ENCODE measurements around the gene MCAM. TPM values are rescaled to one million over a fixed set of nuclear protein-coding genes. Genes with fewer than 3 reads are reported as not detected.

Gene MCAM
- total and polyA plus RNA-seq, 7 experiments from 2014 or later, result 0.08 to 5.1 (median 0.60) TPM; not detected in 1

GRCh38 chr11:119334174-119334930, 17.4 kb upstream of the MCAM start, which contains the start of gene RNF26:
RNF26 (plus strand) TSS chr11:119334527; CDS start chr11:119335123, 596 bp downstream.
- no peaks in the 10 kb centered on the region for H3K9me3 ChIP-seq (ENCODE audit: control insufficient read depth in 2 of 3, low read length in 3 of 3)

GRCh38 chr11:119332111-119332765, 15.3 kb upstream of the MCAM start:
- intact Hi-C loops (cut with micrococcal nuclease), result no loop called here
- ATAC-seq (no peak), DNase-seq (no peak)
- Mint-ChIP-seq H3K27ac (peak overlapping the region in 4 of 9 donors; percentile 75 to 99 (median 84)), H3K36me3 (peaks cover 0 to 6% (median 0%) of the 10 kb centered on the region in 5 donors), H3K9me3 (no peaks in the 10 kb centered on the region), H3K4me1 (peaks cover 13 to 41% (median 31%) of the 10 kb centered on the region in 7 donors), H3K27me3 (peaks cover 0 to 27% (median 8%) of the 10 kb centered on the region in 5 donors), H3K4me3 (peak overlapping the region in 9 of 10 donors; percentile 18 to 99 (median 94))
- Histone ChIP-seq H3K4me3 (ENCODE audit: low read length) (no peak overlapping the region), H3K36me3 (ENCODE audit: control insufficient read depth in 2 of 3, insufficient read depth in 3 of 3, low read length in 3 of 3) (peaks cover 0 to 15% (median 0%) of the 10 kb centered on the region in 3 experiments), H3K9me3 (ENCODE audit: control insufficient read depth in 2 of 3, low read length in 3 of 3) (no peaks in the 10 kb centered on the region), H3K4me1 (ENCODE audit: control insufficient read depth in 2 of 2, insufficient read depth in 2 of 2, low read length in 2 of 2) (peaks cover 5 to 12% of the 10 kb centered on the region in 2 donors), H3K27ac (ENCODE audit: low read depth, low read length) (no peak overlapping the region), H3K27me3 (ENCODE audit: control insufficient read depth in 2 of 2, insufficient read depth in 2 of 2, low read length in 2 of 2) (no peaks in the 10 kb centered on the region)
- ChIA-PET POLR2A (interaction anchor here (1.3 to 1.5 kb wide), 2 partner anchors 19 to 27 kb away, joined by 3 to 5 read pairs; no protein-coding TSS in a partner anchor), CTCF (interaction anchor here (3.3 kb wide), 1 partner anchor 10 kb away, joined by 15 read pairs; no protein-coding TSS in a partner anchor)

More at GRCh38 chr11:119334174-119334930, 17.4 kb upstream of the MCAM start, which contains the start of gene RNF26:
- Mint-ChIP-seq H3K4me3 (peak within 1 kb of the TSS; percentile 88 to 99 (median 98)), H3K36me3 (peaks cover 0 to 10% (median 0%) of the 10 kb centered on the region in 5 donors), H3K4me1 (peaks cover 22 to 59% (median 41%) of the 10 kb centered on the region in 7 donors), H3K27me3 (peaks cover 9 to 30% (median 19%) of the 10 kb centered on the region in 5 donors), H3K27ac (peak within 1 kb of the TSS; percentile 91 to 99 (median 97)), H3K9me3 (no peaks in the 10 kb centered on the region)
- intact Hi-C loops (cut with micrococcal nuclease), result loop anchor here (1.0 to 2.0 kb wide), 4 partner anchors 13 to 316 kb away; partner anchors contain the start of genes USP2 (in 2 of the 2), HINFP (in 1 of the 2), RPS25 (in 1 of the 2) and TRAPPC4 (in 1 of the 2)
- peaks cover 4 to 9% of the 10 kb centered on the region in 2 donors for H3K27me3 ChIP-seq (ENCODE audit: control insufficient read depth in 2 of 2, insufficient read depth in 2 of 2, low read length in 2 of 2)
- peak; percentile 82 to 96 (median 94) for DNase-seq
- H3K27ac ChIP-seq (ENCODE audit: low read depth, low read length), result peak within 1 kb of the TSS; percentile 89
- peak within 1 kb of the TSS; percentile 60 for H3K4me3 ChIP-seq (ENCODE audit: low read length)
- peaks cover 10 to 12% of the 10 kb centered on the region in 2 donors for H3K4me1 ChIP-seq (ENCODE audit: control insufficient read depth in 2 of 2, insufficient read depth in 2 of 2, low read length in 2 of 2)
- peaks cover 0 to 15% (median 0%) of the 10 kb centered on the region in 3 experiments for H3K36me3 ChIP-seq (ENCODE audit: control insufficient read depth in 2 of 3, insufficient read depth in 3 of 3, low read length in 3 of 3)
- POLR2A ChIA-PET, result interaction anchor here (0.6 to 1.3 kb wide), 8 partner anchors 9 to 983 kb away, joined by 3 to 7 read pairs (median 3); partner anchors contain the start of gene CBL
- ATAC-seq, result peak; percentile 98
- CTCF ChIA-PET, result interaction anchor here (0.6 to 3.3 kb wide), 2 partner anchors 10 to 12 kb away, joined by 3 to 15 read pairs; no protein-coding TSS in a partner anchor

DNA sequence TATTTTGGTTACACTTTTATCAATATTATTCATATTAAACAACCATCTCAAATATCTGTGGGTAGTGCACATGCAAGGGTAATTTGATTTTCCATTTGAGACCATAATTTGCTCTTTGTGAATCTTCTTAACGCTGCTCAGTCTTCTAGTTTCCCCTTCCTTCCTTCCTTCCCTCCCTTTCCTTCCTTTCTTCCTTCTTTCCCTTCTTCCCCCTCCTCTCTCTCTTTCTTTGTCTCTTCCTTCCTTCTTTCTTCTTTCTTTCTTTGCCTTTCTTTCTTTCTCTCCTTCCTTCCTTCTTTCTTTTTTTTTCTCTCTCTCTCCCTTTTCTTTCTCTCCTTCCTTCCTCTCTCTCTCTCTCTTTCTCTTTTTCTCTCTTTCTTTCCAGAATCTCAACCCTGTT, 13.3 kb upstream of the MCAM start:
- no peak overlapping the region for H3K4me3 ChIP-seq (ENCODE audit: low read length)
- no peaks in the 10 kb centered on the region for H3K27me3 ChIP-seq (ENCODE audit: control insufficient read depth in 2 of 2, insufficient read depth in 2 of 2, low read length in 2 of 2)
- ChIA-PET CTCF (no interaction called here), POLR2A (no interaction called here)
- Mint-ChIP-seq H3K4me3 (no peak overlapping the region), H3K27me3 (peaks cover 0 to 27% (median 8%) of the 10 kb centered on the region in 5 donors), H3K27ac (peak overlapping the region in 1 of 9 donors; percentile 48), H3K4me1 (peaks cover 9 to 24% (median 17%) of the 10 kb centered on the region in 7 donors), H3K36me3 (no peaks in the 10 kb centered on the region), H3K9me3 (no peaks in the 10 kb centered on the region)
- peaks cover 5 to 10% of the 10 kb centered on the region in 2 donors for H3K4me1 ChIP-seq (ENCODE audit: control insufficient read depth in 2 of 2, insufficient read depth in 2 of 2, low read length in 2 of 2)
- H3K9me3 ChIP-seq (ENCODE audit: control insufficient read depth in 2 of 3, low read length in 3 of 3), result no peaks in the 10 kb centered on the region
- intact Hi-C loops (cut with micrococcal nuclease), result no loop called here
- H3K36me3 ChIP-seq (ENCODE audit: control insufficient read depth in 2 of 3, insufficient read depth in 3 of 3, low read length in 3 of 3), result peaks cover 0 to 4% (median 0%) of the 10 kb centered on the region in 3 experiments
- ATAC-seq (no peak), DNase-seq (no peak)
- H3K27ac ChIP-seq (ENCODE audit: low read depth, low read length), result no peak overlapping the region

DNA sequence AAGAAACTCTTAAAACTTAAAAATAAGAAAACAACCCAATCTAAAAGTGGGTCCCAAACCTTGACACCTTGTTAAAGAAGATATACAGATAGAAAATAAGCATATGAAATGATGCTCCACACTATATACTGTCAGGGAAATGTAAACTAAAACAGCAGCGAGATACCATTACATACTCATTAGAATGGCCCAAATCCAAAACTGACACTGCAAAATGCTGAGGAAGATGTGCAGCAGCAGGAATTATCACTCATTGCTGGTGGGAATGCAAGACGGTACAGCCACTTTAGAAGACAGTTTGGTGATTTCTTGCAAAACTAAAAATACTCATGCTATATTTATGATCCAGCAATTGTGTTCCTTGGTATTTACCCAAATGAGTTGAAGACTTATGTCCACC, 12.4 kb upstream of the MCAM start:
- Histone ChIP-seq H3K4me1 (ENCODE audit: control insufficient read depth in 2 of 2, insufficient read depth in 2 of 2, low read length in 2 of 2) (peaks cover 0 to 4% of the 10 kb centered on the region in 2 donors), H3K36me3 (ENCODE audit: control insufficient read depth in 2 of 3, insufficient read depth in 3 of 3, low read length in 3 of 3) (peaks cover 0 to under 1% (median 0%) of the 10 kb centered on the region in 3 experiments), H3K27ac (ENCODE audit: low read depth, low read length) (no peak overlapping the region), H3K9me3 (ENCODE audit: control insufficient read depth in 2 of 3, low read length in 3 of 3) (no peaks in the 10 kb centered on the region), H3K4me3 (ENCODE audit: low read length) (no peak overlapping the region), H3K27me3 (ENCODE audit: control insufficient read depth in 2 of 2, insufficient read depth in 2 of 2, low read length in 2 of 2) (no peaks in the 10 kb centered on the region)
- ChIA-PET CTCF (interaction anchor here (0.5 to 1.4 kb wide), 2 partner anchors 9 to 182 kb away, joined by 3 read pairs; no protein-coding TSS in a partner anchor), POLR2A (interaction anchor here (0.6 to 0.7 kb wide), 2 partner anchors 19 to 63 kb away, joined by 3 to 7 read pairs; no protein-coding TSS in a partner anchor)
- intact Hi-C loops (cut with micrococcal nuclease), result no loop called here
- no peaks in the 10 kb centered on the region for H3K9me3 Mint-ChIP-seq
- H3K4me3 Mint-ChIP-seq, result no peak overlapping the region
- peaks cover 2 to 17% (median 14%) of the 10 kb centered on the region in 7 donors for H3K4me1 Mint-ChIP-seq
- DNase-seq (no peak), ATAC-seq (no peak)
- no peaks in the 10 kb centered on the region for H3K36me3 Mint-ChIP-seq
- H3K27me3 Mint-ChIP-seq, result peaks cover 0 to 27% (median 8%) of the 10 kb centered on the region in 5 donors
- H3K27ac Mint-ChIP-seq, result no peak overlapping the region

GRCh38 chr11:119324189-119324588, 7.3 kb upstream of the MCAM start:
- peaks cover 11 to 27% (median 22%) of the 10 kb centered on the region in 7 donors for H3K4me1 Mint-ChIP-seq

More at GRCh38 chr11:119324189-119324588, 7.3 kb upstream of the MCAM start:
- ChIA-PET POLR2A (interaction anchor here (0.7 to 2.0 kb wide), 6 partner anchors 10 to 268 kb away, joined by 3 to 5 read pairs (median 3); partner anchors contain the start of gene RNF26), CTCF (interaction anchor here (0.7 to 4.3 kb wide), 23 partner anchors 9 to 258 kb away, joined by 3 to 42 read pairs (median 6); partner anchors contain the start of genes CBL, HMBS and VPS11)
- intact Hi-C loops (cut with micrococcal nuclease), result loop anchor here in 1 of 2 donors (5.0 kb wide), 1 partner anchor 307 kb away; the partner anchor contains the start of genes RPS25 and TRAPPC4
- no peaks in the 10 kb centered on the region for H3K36me3 Mint-ChIP-seq
- Histone ChIP-seq H3K4me1 (ENCODE audit: control insufficient read depth in 2 of 2, insufficient read depth in 2 of 2, low read length in 2 of 2) (no peaks in the 10 kb centered on the region), H3K36me3 (ENCODE audit: control insufficient read depth in 2 of 3, insufficient read depth in 3 of 3, low read length in 3 of 3) (no peaks in the 10 kb centered on the region), H3K4me3 (ENCODE audit: low read length) (no peak overlapping the region), H3K27ac (ENCODE audit: low read depth, low read length) (no peak overlapping the region), H3K27me3 (ENCODE audit: control insufficient read depth in 2 of 2, insufficient read depth in 2 of 2, low read length in 2 of 2) (no peaks in the 10 kb centered on the region), H3K9me3 (ENCODE audit: control insufficient read depth in 2 of 3, low read length in 3 of 3) (no peaks in the 10 kb centered on the region)
- ATAC-seq (no peak), DNase-seq (no peak)
- H3K27ac Mint-ChIP-seq, result peak overlapping the region in 1 of 9 donors; percentile 52
- H3K4me3 Mint-ChIP-seq, result no peak overlapping the region
- H3K27me3 Mint-ChIP-seq, result peaks cover 0 to 16% (median 5%) of the 10 kb centered on the region in 5 donors
- H3K9me3 Mint-ChIP-seq, result no peaks in the 10 kb centered on the region

All from naive thymus-derived CD4-positive, alpha-beta T cell (primary cell).